Measurements from ENCODE around the gene PSMB8. TPM values are rescaled to one million over a fixed set of nuclear protein-coding genes. Genes with fewer than 3 reads are reported as not detected.

Gene PSMB8
- total RNA-seq, 1 donor from 2014 or later = 45.5 TPM

DNA sequence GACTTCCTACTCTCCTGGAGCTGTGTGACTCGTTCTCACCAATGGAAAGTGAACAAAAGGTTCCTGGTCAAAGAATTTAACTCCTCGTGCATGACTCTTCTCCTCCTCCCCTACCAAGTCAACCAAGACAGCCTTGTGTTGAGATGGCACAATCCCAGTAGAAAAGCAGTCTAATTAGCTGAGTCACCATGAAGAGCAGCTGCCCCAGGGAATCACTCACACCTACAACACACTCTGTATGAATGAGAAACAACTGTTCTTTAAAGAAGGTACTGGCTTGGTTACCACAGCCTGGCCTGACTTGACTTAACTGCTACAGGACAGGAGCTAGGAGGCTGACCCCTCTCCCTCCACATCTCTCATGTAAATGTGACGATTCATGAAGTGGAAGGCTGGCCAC is 24.1 kb downstream of the PSMB8 start:
- no peaks in the 10 kb centered on the region for H3K79me2 ChIP-seq (ENCODE audit: insufficient read depth, low read length)
- H3K4me3 ChIP-seq (ENCODE audit: insufficient read depth, low read depth, low read length) = no peak overlapping the region
- FAIRE-seq = peak; percentile 26
- no peaks in the 10 kb centered on the region for H3K9me3 ChIP-seq (ENCODE audit: insufficient read depth, low read depth, low read length)
- H3K27me3 ChIP-seq (ENCODE audit: insufficient read depth, low read length) = no peaks in the 10 kb centered on the region
- Mint-ChIP-seq H3K27me3 (ENCODE audit: low read depth, unreplicated experiment) (no peaks in the 10 kb centered on the region), H3K27ac (ENCODE audit: unreplicated experiment) (peak overlapping the region; percentile 36), H3K36me3 (ENCODE audit: low read depth, unreplicated experiment) (no peaks in the 10 kb centered on the region), H3K9me3 (ENCODE audit: unreplicated experiment) (no peaks in the 10 kb centered on the region), H3K4me1 (ENCODE audit: low read depth, unreplicated experiment) (peaks cover 28% of the 10 kb centered on the region), H3K4me3 (ENCODE audit: unreplicated experiment) (no peak overlapping the region)
- no peak overlapping the region for H3K4me2 ChIP-seq (ENCODE audit: low read length)
- DNase-seq (ENCODE audit: low read depth) = peak; percentile 71
- no peaks in the 10 kb centered on the region for H4K20me1 ChIP-seq (ENCODE audit: insufficient read depth, low read length)
- H3K4me1 ChIP-seq (ENCODE audit: insufficient read depth, low read length) = peaks cover 6% of the 10 kb centered on the region
- no peak overlapping the region for H2AFZ ChIP-seq (ENCODE audit: low read depth, low read length)
- no peak for TF ChIP-seq EZH2 (IDR thresholded peaks at IDR 0.05; ENCODE audit: insufficient read depth, low read length)
- TF ChIP-seq, protein P1, sequence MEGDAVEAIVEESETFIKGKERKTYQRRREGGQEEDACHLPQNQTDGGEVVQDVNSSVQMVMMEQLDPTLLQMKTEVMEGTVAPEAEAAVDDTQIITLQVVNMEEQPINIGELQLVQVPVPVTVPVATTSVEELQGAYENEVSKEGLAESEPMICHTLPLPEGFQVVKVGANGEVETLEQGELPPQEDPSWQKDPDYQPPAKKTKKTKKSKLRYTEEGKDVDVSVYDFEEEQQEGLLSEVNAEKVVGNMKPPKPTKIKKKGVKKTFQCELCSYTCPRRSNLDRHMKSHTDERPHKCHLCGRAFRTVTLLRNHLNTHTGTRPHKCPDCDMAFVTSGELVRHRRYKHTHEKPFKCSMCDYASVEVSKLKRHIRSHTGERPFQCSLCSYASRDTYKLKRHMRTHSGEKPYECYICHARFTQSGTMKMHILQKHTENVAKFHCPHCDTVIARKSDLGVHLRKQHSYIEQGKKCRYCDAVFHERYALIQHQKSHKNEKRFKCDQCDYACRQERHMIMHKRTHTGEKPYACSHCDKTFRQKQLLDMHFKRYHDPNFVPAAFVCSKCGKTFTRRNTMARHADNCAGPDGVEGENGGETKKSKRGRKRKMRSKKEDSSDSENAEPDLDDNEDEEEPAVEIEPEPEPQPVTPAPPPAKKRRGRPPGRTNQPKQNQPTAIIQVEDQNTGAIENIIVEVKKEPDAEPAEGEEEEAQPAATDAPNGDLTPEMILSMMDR (IDR thresholded peaks at IDR 0.05; ENCODE audit: insufficient read depth, low read depth, low read length) = no peak
- no peaks in the 10 kb centered on the region for H3K36me3 ChIP-seq (ENCODE audit: insufficient read depth, low read length)
- H3K9ac ChIP-seq (ENCODE audit: low read length) = no peak overlapping the region
- no peak overlapping the region for H3K27ac ChIP-seq (ENCODE audit: low read depth, low read length)

DNA sequence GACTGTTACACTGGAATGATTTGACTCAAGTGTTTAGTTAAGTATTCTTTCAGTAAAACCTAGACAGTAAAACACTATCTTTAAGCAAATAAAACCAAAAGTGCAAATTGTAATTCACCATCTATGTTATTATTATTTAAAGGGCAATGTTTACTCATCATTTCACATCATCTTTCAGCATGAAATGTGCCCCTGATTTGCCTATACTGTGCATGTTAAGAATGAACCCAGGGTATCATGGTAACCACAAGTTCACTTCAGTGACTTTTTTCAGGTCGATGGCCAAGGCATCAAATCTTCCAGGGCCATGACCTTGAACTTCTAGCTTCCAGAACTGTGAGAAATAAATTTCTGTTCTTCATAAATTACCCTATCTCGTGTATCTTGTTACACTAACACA is 25.0 kb downstream of the PSMB8 start:
- Mint-ChIP-seq H3K36me3 (ENCODE audit: low read depth, unreplicated experiment) (no peaks in the 10 kb centered on the region), H3K4me1 (ENCODE audit: low read depth, unreplicated experiment) (peaks cover 31% of the 10 kb centered on the region), H3K4me3 (ENCODE audit: unreplicated experiment) (no peak overlapping the region), H3K9me3 (ENCODE audit: unreplicated experiment) (no peaks in the 10 kb centered on the region), H3K27me3 (ENCODE audit: low read depth, unreplicated experiment) (no peaks in the 10 kb centered on the region), H3K27ac (ENCODE audit: unreplicated experiment) (peak overlapping the region; percentile 10)
- H3K36me3 ChIP-seq (ENCODE audit: insufficient read depth, low read length) = no peaks in the 10 kb centered on the region
- no peak overlapping the region for H3K4me3 ChIP-seq (ENCODE audit: insufficient read depth, low read depth, low read length)
- no peak overlapping the region for H3K27ac ChIP-seq (ENCODE audit: low read depth, low read length)
- H3K4me2 ChIP-seq (ENCODE audit: low read length) = no peak overlapping the region
- no peak overlapping the region for H3K9ac ChIP-seq (ENCODE audit: low read length)
- FAIRE-seq (no peak), DNase-seq (ENCODE audit: low read depth) (no peak)
- no peak overlapping the region for H2AFZ ChIP-seq (ENCODE audit: low read depth, low read length)
- no peak for TF ChIP-seq EZH2 (IDR thresholded peaks at IDR 0.05; ENCODE audit: insufficient read depth, low read length)
- TF ChIP-seq, protein P1 (IDR thresholded peaks at IDR 0.05; ENCODE audit: insufficient read depth, low read depth, low read length) = no peak
- H3K79me2 ChIP-seq (ENCODE audit: insufficient read depth, low read length) = no peaks in the 10 kb centered on the region
- H4K20me1 ChIP-seq (ENCODE audit: insufficient read depth, low read length) = no peaks in the 10 kb centered on the region
- H3K9me3 ChIP-seq (ENCODE audit: insufficient read depth, low read depth, low read length) = no peaks in the 10 kb centered on the region
- H3K4me1 ChIP-seq (ENCODE audit: insufficient read depth, low read length) = peaks cover 6% of the 10 kb centered on the region
- no peaks in the 10 kb centered on the region for H3K27me3 ChIP-seq (ENCODE audit: insufficient read depth, low read length)

DNA sequence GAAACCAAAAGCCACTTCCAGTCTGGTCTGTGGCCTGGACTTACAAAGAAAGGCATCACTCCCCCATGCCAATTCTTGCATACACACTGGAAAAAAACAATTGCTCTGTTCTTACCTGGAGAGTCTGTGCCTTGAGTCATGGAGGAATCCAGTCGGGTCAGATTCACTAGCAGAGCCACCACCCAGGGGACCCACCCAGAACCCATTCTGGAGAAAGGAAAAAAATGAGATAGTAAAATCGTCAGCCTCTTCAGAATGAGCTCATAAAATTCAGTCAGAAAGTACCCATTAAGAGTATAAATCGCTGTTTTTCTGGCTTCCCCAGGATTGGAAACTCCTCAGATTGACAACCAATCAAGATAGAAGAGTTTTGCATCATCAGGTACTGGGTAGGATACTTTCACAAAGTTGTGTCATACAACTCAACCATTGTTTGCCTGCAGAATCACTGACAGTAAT is 27.1 kb downstream of the PSMB8 start, which contains the start of gene HLA-DOB:
Gene HLA-DOB (minus strand): TSS at position 257 of the 459 bp plus-strand sequence. CDS start 51 bp downstream, at position 206.
- Histone ChIP-seq H3K9me3 (ENCODE audit: insufficient read depth, low read depth, low read length) (no peaks in the 10 kb centered on the region), H3K4me2 (ENCODE audit: low read length) (no peak within 1 kb of the TSS), H3K27me3 (ENCODE audit: insufficient read depth, low read length) (no peaks in the 10 kb centered on the region), H4K20me1 (ENCODE audit: insufficient read depth, low read length) (no peaks in the 10 kb centered on the region), H3K79me2 (ENCODE audit: insufficient read depth, low read length) (no peaks in the 10 kb centered on the region), H3K9ac (ENCODE audit: low read length) (no peak within 1 kb of the TSS), H3K27ac (ENCODE audit: low read depth, low read length) (no peak within 1 kb of the TSS), H3K36me3 (ENCODE audit: insufficient read depth, low read length) (no peaks in the 10 kb centered on the region), H3K4me3 (ENCODE audit: insufficient read depth, low read depth, low read length) (no peak within 1 kb of the TSS), H3K4me1 (ENCODE audit: insufficient read depth, low read length) (peaks cover 6% of the 10 kb centered on the region), H2AFZ (ENCODE audit: low read depth, low read length) (no peak within 1 kb of the TSS)
- H3K9me3 Mint-ChIP-seq (ENCODE audit: unreplicated experiment) = peaks cover 6% of the 10 kb centered on the region
- no peak within 1 kb of the TSS for H3K27ac Mint-ChIP-seq (ENCODE audit: unreplicated experiment)
- peaks cover 31% of the 10 kb centered on the region for H3K4me1 Mint-ChIP-seq (ENCODE audit: low read depth, unreplicated experiment)
- FAIRE-seq (no peak), DNase-seq (ENCODE audit: low read depth) (no peak)
- peaks cover 2% of the 10 kb centered on the region for H3K36me3 Mint-ChIP-seq (ENCODE audit: low read depth, unreplicated experiment)
- TF ChIP-seq, protein P1 (IDR thresholded peaks at IDR 0.05; ENCODE audit: insufficient read depth, low read depth, low read length) = no peak
- TF ChIP-seq EZH2 (IDR thresholded peaks at IDR 0.05; ENCODE audit: insufficient read depth, low read length) = no peak
- H3K27me3 Mint-ChIP-seq (ENCODE audit: low read depth, unreplicated experiment) = no peaks in the 10 kb centered on the region
- H3K4me3 Mint-ChIP-seq (ENCODE audit: unreplicated experiment) = no peak within 1 kb of the TSS
